Transverse colon (tissue), 3 donors: ENCODE results near the gene SYPL2.

Source experiments
- EP300 ChIP-seq: sonication (generic); formaldehyde crosslinking; IDR thresholded peaks from one replicate; pipeline ENCODE4 v1.6.1; 2017; ENCODE audit warnings: antibody characterized with exemption, low read depth
- POLR2A ChIP-seq: fragments of 450-650 bp; IDR thresholded peaks from one replicate; pipeline ENCODE4 v1.6.1; 2016; ENCODE audit warnings: antibody characterized with exemption, mild to moderate bottlenecking, moderate library complexity
- TF ChIP-seq, protein P1 (sequence below), 5 experiments: fragments of 200-600 bp in 3 of 5; fragments of 450-650 bp in 2 of 5; sonication (generic) in 3 of 5; IDR thresholded peaks; 1 replicate in 2 of 5; 2 replicates in 3 of 5; pipeline ENCODE4 v1.5.1; 2016 to 2017; ENCODE audit warnings: antibody characterized with exemption in 5 of 5, inconsistent platforms in 3 of 5, mild to moderate bottlenecking in 2 of 5, moderate library complexity in 1 of 5

DNA sequence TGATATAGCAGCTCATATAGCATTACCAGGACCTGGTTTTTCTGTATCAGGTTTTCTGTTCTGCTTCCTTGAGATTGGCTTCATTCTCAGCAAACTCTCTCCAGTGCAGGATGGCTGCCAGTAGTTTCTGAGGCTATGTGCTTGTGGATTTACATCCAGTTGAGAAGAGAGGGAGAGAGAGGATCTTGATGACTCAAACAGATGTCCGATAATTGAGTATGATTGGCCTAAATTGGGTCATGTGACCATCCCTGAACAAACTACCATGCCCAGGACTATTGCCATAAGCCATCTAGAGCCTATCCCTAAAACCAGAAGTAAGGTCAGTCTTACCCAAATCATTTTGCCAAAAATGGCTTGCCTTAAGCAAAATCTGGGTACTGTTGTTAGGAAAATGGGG lies 22.0 kb upstream of the SYPL2 start:
- TF ChIP-seq, protein P1, sequence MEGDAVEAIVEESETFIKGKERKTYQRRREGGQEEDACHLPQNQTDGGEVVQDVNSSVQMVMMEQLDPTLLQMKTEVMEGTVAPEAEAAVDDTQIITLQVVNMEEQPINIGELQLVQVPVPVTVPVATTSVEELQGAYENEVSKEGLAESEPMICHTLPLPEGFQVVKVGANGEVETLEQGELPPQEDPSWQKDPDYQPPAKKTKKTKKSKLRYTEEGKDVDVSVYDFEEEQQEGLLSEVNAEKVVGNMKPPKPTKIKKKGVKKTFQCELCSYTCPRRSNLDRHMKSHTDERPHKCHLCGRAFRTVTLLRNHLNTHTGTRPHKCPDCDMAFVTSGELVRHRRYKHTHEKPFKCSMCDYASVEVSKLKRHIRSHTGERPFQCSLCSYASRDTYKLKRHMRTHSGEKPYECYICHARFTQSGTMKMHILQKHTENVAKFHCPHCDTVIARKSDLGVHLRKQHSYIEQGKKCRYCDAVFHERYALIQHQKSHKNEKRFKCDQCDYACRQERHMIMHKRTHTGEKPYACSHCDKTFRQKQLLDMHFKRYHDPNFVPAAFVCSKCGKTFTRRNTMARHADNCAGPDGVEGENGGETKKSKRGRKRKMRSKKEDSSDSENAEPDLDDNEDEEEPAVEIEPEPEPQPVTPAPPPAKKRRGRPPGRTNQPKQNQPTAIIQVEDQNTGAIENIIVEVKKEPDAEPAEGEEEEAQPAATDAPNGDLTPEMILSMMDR (IDR thresholded peaks at IDR 0.05), result no peak
- TF ChIP-seq EP300, result no peak
- no peak for TF ChIP-seq POLR2A
